Stimulated activated CD8-positive, alpha-beta memory T cell treated with anti-CD3 and anti-CD28 coated beads, Interleukin-7, amount 100 ng/mL, for 1 hour (primary cell): ENCODE measurements around the gene ENHO.

ENCODE experiments used
- DNase-seq, 2 donors: peaks; one replicate each; pipeline ENCODE4 v3.0.0-alpha.2; 2020; ENCODE audit warnings: low read depth in 2 of 2

Gene ENHO

DNA sequence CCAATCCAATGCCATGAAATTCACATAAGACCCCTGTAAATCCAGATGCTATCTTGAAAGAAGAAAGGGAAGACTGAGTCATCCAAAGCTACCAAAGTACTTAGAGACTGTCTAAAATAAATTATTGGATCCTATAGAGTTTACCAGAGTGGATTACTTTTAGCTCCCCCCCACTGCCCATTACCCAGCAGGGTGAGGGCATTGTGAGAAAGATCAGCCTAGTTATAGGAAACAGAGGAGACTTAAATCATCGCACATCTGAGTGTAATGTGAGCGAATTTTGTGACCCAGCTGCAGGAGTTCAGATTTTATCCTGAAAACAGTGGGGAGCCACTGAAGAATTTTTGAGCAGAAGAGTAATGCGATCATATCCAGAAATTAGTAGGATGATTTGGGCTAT is 1.6 kb upstream of the ENHO start:
- DNase-seq: no peak

DNA sequence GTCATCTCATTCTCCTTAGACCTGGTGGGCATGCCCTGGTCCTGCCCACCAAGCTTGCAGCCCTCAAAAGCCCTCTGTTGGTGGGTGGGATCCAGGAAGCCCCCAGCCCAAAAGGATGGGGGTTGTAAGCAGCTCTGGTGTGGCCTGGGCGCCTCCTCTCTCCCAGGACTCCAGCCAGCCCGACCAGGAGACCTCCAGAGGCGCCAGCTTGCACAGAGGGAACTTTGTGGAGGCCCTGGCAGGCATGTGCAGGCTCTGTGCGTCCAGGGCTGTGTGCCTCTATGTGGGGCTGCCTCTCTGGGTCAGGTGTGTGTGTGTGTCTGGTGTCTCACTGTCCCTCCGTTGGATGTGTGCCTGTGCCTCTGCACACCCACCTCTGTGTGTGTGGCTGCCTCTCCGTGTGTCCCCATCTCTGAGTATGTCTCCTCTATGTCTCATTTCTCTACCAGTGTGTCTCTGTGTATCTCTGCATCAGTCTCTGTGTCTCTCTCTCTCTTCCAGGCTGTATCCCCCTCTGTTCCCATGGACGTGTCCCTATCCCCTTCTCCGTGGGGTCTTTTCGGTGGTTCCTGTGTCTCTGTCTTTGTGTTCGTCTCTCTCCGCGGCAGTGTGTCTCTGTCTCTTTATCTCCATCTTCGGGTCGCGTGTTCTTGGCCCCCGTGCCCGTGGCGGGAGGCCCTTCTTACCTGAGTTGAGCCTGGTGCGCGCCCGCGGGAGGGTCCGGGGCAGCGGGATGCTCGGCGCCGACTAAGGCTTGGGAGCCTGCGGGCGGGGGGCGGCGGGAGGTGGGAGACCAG is 501 bp downstream of the ENHO start:
- DNase-seq: no peak

DNA sequence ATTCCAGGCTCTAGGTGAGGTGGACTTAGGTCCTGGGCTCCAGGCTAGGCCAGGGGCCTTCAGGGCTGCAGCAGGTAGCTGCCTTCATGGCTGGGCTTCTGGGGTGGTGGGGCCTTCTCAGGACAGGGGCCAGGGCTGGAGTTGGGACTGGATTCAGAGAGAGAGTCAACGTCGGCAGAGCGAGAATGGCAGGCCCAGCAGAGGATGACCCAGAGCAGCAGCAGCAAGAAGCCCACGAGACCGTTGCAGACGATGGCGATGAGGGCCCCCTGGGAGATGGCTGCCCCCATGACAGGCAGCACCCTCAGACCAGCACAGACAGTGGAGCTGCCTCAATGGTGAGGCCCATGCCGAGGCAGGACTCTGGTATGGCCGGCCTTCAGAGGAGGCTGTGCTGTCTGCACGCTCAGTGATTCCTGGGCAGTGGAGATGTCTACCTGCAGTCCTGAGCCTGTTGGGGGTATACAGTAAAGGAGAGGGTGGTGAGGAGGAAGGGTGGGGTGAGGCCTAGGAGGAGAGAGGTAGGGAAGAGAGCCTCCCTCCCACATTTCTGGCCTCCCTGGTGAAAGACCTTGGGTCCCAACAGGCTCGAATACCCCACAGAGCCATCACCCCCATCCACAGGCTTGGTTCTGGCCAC is 1.3 kb downstream of the ENHO start:
- no peak for DNase-seq

DNA sequence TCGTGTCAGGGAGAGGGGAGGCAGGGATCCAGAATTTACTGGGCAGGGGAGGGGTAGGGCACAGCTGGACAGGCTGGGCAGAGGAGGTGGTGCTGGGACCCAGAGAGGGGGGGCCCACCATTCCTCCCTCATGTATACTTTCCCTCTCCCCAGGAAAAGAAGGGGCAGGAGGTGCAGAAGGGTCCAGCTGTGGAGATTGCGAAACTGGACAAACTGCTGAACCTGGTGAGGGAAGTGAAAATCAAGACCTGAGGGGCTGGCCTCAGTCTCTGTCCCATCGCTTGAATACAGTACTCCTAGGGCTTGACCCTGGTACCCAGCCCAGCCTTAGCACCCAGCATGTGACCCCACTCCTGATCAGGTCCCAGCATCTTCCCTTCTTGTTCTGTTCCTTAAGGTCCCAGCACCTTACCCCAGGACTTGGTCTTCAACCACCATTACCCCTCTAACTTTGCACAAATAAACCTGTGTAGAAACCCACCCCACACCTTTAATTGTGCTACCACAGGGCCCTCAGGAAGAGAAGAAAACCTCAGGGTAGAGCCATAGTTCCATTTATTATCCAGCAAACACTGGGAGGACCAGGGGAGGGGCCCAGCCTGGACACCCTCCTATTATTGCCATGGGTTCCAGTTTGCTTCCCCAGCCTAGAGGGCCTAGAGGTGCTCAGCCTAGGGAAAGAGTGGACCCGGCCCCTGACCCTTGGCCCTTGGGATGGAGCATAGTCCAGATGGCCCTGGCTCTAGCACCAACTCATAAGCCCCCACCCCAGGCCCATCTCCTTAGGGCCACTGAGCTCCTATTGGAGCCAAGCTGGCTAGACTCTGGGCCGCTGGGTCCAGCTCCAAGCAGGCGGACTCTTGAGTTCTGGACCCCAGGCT is 2.0 kb downstream of the ENHO start:
- DNase-seq: no peak

DNA sequence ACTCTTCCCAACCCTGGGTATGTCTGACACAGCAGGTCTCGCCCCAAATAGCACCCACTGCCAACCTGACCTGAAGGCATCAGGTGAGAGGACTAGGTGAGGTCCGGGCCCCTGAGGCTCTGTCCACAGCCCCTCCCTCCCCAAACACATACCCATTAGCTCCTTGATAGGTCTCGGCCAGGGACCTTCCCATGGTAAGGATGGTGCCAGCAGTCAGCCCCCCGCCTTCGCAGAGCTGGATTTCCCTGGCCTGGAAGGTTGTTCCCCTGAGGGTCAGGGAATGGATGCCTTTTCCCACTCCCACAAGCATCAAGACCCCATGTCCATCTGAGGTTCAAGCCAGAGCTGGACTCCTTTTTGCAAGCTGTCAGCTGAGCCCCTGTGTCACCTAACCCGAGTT is 2.7 kb downstream of the ENHO start:
- no peak for DNase-seq

DNA sequence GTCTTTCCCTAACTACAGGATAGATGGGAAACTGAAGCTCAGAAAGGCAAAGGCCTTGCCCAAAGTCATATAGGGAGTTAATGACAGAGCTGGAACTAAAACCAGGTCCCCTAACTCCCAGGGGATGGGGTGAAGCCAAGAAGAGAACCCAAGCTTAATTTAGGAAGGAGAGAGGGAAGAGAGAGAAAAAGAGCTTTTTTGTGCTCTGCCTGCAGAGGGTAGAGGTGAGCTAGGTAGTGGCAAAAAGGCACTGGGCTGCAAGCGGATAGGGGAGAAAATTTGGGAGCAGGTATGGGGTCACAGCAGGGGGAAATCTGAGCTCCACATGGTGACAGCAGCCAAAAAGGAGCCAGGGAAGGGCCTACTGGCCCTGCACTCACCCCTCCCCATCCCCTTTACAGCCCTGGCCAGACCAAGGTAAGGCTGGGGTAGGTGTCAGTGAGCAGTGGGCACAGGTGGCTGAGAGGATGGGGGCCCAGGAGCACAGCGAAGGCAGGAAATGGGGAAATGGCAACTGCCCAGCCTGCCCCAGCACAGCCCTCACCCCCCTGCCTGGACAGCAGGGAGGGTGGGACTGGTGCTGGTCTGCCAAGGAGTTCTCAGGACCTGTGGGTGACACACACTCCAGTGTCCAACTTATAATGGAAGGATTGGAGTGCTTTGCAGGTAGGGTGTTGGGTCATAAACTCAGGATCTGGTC is 3.3 kb downstream of the ENHO start:
- no peak for DNase-seq

DNA sequence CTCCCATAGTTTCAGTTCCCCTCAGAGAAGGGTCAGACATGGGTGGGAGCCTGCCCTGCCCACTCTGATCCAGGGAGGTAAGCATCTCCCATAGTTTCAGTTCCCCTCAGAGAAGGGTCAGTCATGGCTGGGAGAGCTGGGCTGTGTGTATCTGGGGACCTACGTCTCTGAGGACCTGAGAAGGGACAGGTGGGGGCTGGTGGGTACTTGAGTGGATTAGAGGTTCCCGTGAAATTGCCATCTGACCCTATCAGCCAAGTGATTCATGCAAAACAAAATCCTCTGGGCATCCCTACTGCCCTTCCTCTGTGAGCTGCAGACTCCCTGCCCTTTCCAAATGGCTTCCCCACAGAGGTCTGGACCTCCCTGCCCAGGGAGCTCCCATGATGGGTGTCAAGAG is 3.9 kb downstream of the ENHO start:
- DNase-seq: no peak

DNA sequence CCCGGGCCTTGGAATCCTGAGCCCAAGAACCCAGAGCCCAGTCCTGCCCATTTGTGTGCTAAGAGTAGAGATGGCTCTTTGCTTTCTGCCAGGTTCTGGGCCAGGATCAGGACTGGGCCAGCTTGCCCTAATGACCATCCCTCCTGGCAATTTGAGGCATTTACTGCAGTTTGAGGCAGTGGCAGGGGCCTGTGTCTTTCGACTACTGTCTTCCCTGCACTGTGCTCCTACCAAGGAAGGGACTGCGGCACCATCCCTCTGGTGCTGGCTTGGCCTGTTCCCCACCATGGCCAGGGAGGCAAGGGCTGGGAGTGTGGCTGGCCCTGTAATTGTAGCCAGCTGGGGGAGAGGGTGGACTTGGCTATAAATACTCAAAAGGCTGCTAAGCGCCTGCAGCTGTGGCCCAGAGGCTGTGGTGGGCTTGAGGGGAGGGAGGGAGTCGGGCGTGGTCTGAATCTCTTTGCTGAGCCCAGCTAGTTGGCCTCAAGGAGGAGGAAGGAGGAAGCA is 4.6 kb downstream of the ENHO start:
- DNase-seq: no peak

DNA sequence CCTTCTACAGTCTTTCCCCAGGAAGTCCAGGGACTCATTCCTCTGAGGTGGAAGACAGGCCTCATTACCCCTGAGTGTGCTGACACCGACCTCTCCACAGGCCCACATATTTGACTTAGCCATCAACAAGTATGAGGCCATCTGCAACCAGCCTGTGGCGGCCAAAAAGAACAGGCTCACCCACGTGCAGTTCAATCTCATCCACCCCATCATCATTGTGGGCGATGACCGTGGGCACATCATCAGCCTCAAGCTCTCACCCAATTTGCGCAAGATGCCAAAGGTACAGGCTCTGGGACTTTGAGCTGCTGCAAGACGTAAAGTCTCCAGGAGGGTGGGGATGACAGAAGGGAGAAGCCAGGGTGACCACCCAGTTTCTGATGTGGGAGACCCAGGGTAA is 5.6 kb downstream of the ENHO start:
- DNase-seq: no peak

DNA sequence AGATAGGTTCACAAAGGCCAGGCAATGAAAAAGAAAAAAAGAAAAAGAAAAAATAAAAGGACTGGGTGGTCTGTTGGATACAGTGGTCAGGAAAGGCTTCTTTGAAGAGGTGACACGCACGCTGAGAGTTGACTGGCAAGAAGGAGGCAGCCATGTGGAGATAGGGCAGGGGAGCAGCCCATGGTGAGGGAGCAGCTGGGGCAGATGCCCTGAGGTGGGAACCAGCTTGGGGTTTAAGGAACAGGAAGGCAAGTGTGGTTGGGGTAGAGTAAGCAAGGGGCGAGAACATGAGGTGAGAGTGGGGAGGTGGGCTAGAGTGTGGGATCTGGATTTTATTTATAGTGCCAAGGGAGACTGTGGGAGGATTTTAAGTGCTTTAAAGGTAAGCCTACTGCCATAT is 6.8 kb downstream of the ENHO start:
- no peak for DNase-seq

DNA sequence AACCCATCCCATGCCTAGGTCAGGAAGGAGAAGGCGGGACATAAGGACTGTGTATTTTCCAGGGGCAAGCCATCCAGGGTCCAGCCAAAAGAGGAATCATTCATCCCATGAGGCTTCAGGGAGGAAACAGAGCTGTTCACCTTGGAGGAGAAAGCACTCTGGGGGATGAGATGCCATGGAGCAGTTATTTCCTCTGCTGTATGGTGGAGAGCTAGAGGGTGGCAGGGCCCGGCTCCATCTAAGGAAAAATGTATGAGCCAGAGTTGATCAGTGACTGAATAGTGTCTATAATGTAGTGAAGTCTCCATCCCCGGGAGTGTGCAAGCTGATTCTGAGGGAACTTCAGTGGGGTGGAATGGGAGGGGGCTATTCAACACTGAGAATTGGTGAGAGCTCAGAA is 8.0 kb downstream of the ENHO start:
- DNase-seq: no peak

DNA sequence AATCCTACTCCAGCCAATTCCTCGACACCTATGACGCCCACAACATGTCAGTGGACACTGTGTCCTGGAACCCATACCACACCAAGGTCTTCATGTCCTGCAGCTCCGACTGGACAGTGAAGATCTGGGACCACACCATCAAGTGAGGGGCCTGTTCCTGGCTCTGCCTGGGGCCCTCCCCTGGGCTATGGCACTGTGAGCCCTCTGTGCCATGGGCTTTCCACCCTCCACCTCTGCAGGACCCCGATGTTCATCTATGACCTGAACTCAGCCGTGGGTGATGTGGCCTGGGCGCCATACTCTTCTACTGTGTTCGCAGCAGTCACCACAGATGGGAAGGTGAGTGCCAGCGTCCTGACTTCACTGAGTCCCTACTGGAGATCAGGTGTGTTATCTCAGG is 8.4 kb downstream of the ENHO start:
- DNase-seq: no peak

DNA sequence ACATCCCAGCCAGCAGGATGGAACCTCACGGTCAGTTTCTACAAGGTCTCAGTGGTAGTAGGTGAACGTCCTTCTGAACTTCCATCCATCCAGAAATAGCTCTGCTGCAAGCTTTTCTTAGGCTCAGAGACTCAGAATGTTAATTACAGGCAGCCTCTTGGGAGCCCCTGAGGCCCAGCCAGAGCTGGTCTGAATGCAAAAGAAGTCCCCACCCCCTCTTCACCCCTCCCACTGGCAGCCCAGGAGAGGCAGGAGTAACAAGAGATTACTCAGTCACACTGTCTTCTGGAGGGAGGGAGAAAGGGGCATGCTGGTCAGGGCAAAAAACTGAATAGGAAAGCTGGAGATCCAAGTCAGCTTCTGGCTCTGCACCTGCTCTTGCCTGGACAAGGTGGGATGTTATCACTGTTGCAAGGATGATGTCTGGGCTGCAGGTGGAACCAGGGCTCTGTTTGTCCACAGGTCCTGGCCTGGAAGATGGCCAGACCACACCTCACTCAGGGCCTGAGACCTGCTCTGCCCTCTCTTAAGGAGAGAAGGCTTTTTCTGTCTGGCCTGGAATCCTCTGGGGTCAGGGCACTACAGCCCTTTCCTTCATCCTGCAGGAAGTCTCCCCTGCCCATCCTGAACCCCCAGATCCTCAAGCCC is 9.1 kb downstream of the ENHO start:
- no peak for DNase-seq

DNA sequence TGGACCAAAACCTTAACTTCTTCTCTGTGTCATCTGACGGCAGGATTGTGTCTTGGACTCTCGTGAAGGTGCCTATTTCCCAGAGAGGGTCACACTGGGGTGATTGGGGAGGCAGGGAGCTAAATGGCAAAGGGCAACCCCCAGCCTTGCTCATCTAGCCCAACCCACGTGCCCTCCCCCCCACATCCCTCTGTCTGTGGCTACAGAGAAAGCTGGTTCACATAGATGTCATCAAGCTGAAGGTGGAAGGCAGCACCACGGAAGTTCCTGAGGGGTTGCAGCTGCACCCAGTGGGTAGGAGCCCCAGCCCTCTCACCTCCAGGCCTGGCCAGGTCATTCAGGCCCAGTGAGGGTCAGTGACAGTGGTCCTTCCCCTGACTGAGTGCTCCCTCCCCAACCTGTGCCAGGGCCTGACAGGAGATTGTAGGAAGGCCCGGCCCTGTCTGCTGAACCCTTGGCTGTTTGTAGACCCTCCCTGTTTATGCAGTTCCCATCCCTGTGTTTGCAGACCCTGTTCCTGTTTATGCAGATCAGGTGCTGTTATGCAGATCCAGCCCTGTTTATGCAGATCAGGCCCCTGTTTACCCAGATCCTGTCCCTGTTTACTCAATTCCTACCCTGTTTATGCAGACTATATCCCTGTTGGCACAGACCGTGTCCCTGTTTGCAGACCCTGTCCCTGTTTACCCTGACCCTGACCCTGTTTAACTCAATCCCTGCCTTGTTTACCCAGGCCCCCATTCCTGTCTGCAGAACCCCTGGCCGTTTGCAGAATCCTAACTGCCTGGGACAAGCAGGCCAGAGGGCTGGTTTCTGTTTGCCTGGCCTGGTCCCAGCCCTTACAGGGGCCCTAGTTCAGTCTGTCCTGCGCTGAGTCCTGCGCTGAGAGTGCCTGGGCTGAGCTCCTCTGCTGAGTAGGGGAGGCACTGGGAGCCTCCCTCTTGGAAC is 10.4 kb downstream of the ENHO start:
- DNase-seq: no peak

DNA sequence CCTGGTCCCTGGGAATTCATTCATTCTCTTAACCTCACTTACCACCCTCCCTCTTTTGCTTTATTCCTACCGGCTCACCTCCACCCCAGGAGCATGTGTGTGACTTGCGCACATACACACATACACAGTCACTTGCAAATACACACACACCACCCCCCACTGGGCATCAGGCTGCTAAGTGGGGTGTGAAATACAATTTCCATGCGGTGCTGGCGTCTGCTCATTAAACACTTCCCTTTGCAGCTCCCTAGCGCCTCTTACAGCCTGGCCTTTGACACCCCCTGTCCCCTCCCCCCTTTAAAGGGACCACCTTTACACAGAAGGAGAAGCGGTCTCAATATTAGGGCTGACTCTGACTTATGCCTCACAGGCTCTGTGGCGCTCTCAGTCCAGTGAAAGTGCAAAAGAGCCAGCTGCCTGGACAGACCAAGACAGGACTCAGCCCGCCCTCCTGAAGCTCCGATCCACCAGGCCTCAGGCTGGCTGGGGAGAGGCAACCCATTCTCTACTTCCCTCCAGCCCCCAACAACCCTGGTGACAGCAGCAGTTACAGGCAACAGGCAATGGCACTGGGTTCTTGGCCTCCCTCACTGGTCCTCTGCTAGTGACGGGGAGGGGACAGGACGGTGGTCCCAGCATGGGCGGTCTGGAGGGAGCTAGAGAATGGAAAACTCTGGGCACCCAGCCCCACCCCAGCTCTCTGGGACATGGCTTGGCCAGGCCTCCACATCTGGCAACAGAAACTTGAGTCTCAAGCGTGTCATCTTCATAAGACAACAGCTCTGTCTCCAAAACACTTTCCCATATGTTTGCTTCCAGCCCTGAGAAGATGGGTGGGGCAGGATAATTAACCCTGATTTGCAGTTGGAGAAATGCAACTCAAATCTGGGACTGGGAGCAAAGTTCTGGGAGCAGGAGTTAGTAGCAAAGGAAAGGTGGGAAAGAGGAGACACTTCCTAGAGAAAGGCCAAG is 12.0 kb downstream of the ENHO start:
- DNase-seq: no peak

DNA sequence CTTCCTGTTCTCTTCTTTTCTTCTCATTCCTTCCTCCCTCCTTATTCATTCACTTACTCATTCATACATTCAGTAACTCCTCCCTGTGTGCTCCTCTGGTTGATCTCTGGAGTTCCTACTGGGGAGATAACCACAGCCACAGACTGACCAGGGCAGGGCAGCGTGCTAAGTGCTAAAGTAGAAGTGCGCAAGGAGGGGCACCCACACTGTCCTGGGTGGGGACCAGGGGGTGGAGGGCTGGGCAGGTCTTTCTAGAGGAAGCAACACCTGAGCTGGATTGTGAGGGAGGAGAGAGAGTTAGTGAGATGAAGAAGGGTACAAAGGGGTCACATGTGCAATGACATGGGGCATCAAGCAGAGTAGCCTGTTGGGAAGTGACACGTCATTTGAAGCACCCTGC is 13.8 kb downstream of the ENHO start:
- DNase-seq: no peak

DNA sequence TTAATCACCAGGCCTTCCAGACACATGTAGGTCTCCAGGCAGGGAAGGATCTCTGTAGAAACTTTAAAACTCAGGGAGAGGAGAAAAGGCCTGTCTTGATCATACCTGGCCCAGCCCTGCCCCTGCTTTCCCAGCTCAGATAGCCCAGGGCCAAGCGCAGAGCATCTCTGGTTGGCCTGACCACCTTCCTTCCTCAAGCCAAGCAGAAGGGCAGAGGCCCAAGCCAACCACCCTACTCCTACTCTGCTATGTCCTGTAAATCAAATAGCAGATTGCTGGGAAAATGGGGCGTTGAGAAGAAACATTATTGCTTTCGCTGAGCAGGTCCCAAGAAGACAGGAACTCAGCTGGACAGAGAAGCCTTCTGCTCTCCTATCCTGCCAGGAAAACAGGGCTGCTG is 14.3 kb downstream of the ENHO start:
- DNase-seq: no peak

DNA sequence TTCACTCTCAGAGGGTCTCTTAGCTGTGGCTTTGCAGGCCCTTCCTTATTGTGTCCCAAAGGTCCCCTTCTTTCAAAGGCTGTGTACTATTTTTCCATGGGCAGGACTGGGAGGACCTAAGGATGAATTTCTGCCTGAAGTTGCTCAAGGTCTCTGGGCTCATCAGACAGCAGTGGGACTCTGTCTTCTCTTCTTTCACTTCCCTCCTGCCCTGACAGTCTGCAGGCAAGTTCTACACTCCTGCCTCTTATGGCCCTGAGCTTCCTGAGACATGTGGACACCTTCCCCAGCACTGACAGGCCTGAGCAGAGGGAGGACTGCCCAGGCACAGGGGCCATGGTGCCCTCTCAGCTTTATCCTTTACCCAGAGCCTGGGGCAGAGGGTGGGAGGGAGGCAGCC is 14.8 kb downstream of the ENHO start:
- DNase-seq: no peak

DNA sequence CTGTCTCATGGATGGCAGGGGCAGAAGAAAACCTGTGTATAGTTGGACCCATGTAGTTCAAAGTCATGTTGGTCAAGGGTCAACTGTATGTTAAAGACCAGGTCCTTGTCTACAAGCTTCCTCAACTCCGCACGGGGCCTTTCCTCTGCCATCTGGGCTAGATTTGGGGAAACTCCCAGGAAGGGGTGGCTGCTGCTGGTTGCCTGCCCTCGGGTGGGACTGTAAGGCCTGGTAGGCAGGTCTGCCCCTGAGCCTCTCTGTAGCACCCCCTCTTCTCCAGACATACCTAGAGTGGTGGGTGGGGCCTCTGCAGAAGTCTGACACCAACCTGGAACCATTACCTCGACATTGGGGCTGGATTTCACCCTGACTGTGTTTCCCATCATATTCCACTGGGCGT is 15.2 kb downstream of the ENHO start:
- DNase-seq: no peak
